ENCODE data around the gene CCT3.

CCT3 gene

GRCh38 chr1:156320560-156320959 lies 17.5 kb downstream of the CCT3 start:
- DNase-seq = no peak

DNA sequence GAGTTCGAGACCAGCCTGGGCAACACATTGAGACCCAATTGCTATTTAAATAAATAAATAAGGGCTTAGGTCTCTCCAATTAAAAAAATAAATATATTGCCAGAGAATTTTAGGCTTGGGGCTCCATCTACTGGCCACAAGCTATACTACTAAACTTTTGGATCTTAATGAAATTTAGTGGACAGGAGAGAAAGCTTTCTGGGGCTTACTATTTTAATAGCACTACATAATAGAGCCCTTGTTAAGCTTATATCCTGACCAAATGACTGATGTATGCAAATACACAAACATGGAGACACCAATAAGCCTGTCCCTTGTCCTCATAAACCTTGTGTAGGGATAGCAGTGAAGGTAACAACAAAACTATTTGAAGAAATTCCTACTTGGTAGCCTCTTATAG lies 18.4 kb downstream of the CCT3 start:
- peak in 1 of 2 experiments; percentile 15 for DNase-seq

GRCh38 chr1:156316909-156317308 lies 21.2 kb downstream of the CCT3 start:
- no peak for DNase-seq

DNA sequence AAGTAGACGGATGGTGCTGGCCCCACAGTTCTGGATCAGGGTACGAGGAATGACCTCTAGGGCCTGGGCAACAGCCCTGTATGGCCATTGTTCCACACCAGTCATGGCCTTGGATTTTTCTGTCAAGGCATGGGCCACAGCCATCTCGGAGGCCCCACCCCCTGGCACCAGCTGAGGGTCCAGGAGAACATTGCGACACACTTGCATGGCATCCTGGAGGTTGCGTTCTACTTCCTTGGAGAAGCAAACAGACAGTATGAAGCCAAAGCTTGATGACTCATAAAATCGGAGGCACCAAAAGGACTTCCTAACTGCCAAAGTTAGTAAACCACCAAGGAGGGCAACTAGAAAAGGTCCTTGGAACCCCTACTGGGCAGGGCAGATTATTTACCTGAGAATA lies 27.1 kb downstream of the CCT3 start:
- no peak for DNase-seq

DNA sequence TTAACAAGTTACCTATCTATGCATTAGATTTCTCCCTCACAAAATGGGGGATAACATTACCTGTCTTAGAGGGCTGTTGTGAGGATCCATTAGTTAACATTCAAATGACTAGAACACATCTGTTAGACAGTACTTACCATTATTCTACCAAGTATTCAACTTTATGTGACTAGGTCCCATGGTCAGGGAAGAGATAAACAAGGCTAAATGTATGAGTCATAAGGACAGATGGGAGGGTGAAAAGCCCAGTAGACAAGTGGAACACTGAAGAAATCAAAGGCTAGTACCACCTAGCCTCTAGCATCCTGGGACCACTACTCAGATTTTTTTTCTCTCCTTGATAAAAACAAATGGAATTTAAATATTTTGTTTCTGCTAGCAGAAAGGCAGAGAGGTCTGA lies 30.0 kb downstream of the CCT3 start:
- DNase-seq = no peak

DNA sequence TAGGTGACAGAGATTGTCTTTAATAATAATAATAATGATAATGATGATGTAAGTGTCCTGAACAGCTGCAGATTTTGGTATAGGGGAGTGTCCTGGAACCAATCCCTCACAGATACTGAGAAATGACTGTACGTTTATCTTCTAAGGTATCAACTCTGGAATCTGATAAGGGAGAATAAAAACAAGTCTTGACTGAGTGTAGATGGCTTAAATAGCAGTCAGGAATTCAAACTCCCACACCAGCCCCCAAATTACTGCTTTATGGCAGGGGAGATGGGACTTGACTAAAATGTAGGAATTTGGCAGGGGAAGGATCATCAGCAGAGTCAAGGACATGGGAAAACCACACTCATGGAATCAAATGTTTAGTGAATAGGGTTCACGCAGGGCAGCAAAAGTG lies 32.9 kb downstream of the CCT3 start:
- DNase-seq = no peak

DNA sequence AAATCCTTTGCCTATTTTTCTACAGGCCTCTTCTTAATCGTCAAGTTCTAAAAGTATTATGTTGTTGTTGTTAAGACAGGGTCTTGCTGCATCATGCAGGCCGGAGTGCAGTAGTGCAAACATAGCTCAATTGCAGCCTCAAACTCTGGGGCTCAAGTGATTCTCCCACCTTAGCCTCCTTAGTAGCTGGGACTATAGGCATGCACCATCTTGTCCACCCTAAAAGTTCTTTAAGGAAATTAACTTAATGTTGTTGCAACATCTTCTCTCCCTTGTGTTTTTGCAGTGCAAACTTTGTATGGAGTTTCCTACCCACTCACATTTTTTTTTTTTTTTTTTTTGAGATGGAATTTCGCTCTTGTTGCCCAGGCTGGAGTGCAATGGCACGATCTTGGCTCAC lies 34.9 kb downstream of the CCT3 start:
- DNase-seq = no peak

GRCh38 chr1:156298852-156299357 lies 39.2 kb downstream of the CCT3 start, which contains the start of gene VHLL:
VHLL (minus strand) TSS chr1:156299307; CDS start chr1:156299189, 118 bp downstream.
- no peak for DNase-seq

DNA sequence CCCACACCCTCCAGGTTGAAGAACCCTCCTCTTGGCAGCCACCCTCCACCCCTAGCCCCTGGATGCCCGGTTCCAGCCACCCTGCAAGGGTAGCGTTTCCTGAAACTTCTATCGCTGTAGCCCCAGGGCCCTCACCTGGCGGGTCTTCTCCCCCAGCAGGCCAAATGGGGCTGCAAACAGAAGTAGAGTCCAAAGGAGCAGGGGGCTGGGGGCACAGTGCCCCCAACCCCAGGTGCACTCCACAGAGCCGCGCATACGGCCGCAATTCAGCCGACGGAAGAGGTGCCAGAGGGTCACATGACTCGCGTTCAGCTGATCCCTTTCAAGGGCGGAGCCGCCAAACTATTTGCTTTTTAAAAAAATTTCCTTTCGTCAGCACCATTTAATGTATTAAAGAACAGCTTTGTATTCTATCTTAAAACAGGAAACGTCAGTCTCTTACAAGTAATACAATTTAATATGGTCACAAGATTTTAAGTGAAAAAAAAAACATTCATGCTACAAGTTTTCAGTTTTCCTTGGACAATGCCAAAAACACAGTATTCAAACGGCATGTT lies 42.6 kb downstream of the CCT3 start, which contains the start of gene GLMP:
TSS of gene GLMP (minus strand) at position 289 of the 557 bp plus-strand sequence. CDS start at position 255, 34 bp downstream.
- peak in 1 of 2 experiments; percentile 45 for DNase-seq

DNA sequence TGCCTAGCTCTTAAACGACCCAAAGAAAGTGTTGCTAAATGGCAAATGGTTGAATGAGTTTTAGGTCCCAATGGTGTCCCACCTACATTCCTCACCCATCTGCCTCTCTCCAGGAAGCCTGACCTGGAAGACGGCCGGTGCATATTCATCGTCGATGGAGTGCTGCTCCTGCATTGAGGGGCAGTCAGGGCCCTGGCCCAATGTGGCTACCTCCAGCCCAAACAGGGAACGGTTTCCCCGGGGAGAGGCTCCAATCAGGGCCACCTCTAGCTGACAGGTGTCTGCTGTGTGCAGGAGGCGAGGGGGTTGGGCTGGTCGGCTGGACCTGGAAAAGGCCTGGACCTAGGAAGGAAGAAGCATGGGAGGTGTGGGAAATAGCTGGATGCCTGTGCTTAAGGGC lies 44.2 kb downstream of the CCT3 start:
- no peak for DNase-seq

DNA sequence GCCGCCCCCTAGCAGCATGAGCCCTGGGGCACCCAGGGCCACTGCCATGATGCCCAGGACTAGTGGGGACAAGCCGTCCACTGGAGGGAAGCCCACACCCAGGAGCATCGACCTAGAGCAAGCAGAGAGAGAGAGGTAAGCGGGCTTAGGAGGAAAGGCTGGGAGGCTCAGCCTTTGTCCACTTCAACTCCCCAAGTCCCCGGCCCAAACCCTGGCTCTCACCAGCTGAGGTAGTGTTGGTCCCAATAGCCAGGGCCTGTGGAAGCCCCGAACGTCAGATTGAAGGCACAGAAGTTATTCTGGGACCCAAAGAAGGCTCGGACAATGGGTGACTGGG lies 45.0 kb downstream of the CCT3 start:
- DNase-seq = no peak

DNA sequence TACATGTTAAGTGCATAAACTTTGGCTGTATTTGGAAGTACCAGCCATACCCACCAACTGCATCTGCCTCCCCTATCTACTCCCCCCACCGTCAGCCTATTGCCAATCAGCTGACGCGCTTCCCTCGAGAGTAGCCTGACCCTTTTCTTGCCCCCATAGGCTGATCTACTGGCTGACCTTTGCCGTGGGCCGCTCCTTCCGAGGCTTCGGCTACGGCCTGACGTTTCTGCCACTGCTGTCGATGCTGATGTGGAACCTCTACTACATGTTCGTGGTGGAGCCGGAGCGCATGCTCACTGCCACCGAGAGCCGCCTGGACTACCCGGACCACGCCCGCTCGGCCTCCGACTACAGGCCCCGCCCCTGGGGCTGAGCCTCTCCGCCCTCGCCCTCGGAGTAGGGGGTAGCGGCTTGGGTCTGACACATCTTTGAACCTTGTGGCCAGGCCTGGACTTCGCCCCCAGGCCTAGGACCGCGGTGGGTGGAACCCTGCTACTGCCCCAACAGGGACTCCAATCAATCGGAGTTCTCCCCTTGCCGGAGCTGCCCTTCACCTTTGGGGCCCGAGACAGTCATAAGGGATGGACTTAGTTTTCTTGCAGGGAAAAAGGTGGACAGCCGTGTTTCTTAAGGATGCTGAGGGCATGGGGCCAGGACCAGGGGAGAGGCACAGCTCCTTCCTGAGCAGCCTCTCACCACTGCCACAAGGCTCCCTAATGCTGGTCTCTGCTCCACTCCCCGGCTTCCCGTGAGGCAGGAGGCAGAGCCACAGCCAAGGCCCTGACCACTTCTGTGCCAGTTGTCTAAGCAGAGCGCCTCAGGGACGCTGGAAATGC lies 46.6 kb downstream of the CCT3 start:
- no peak for DNase-seq

DNA sequence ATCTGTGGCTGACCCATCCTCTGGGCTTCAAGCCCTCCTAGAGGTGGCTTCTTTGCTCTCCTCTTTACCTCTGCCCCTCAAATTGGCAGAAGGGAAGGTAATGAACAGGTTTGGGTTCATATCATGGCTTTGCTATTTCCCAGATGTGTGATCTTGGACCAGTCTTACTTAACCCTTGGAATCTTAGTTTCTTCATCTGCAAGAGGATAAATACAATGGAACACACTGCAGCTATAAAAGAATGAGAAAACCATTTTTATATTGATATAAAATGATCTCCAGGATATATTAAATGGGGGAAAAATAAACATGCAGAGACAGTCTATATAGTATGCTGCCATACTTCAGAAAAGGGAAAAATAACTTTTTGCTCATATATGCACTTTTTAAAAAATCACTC lies 48.2 kb downstream of the CCT3 start:
- no peak for DNase-seq

GRCh38 chr1:156286061-156286460 lies 52.0 kb downstream of the CCT3 start:
- DNase-seq = no peak

GRCh38 chr1:156285437-156285836 lies 52.7 kb downstream of the CCT3 start:
- DNase-seq = no peak

GRCh38 chr1:156284757-156285156 lies 53.3 kb downstream of the CCT3 start:
- DNase-seq = no peak

GRCh38 chr1:156284112-156284511 lies 54.0 kb downstream of the CCT3 start, which contains the start of gene TMEM79:
TMEM79 (plus strand) TSS chr1:156284325; CDS start chr1:156285227, 902 bp downstream.
- no peak for DNase-seq

GRCh38 chr1:156283521-156283920 lies 54.6 kb downstream of the CCT3 start:
- no peak for DNase-seq

DNA sequence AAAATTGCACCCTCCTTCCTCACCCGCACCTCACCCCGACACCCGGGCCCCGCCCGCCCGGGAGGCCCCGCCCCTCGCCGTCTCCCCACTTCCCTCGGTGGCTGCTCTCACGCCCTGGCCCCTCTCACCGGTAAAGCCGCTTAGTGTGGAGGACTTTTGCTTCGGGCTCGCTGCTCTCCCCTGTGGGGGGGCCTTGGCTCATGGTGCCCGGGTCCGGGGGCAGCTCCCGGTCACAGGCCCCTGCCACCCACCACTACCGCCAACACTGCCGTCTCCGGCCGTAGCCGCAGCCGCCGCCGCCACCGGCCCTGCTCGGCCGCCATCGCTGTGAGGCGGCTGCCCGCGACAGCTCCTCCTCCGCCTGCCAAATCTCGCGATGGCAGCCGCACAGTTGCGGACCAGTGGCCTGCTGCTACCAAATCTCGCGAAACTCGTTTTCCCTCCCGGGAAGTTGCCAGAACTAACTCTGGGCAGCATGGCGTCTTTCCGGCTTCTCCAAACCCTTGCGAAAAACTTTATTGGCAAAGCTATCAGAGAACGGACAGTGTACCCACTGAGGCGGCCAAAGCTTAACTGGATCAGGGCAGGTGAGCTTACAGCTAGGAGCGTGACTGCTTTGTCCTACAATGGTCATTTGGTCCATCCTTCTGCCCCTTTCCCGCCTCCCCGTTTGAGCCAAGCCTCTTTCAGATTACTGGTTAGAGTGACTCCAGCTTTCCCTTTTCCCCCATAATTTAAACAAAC lies 55.4 kb downstream of the CCT3 start, which contains the start of gene SMG5:
TSS of gene SMG5 (minus strand) at position 347 of the 744 bp plus-strand sequence. CDS start at position 202, 145 bp downstream.
- DNase-seq = peak; percentile 69 to 92

- DNase-seq = peak in 1 of 2 experiments; percentile 34
These were observed 56.2 kb downstream of the CCT3 start for GRCh38 chr1:156281693-156282478.

DNA sequence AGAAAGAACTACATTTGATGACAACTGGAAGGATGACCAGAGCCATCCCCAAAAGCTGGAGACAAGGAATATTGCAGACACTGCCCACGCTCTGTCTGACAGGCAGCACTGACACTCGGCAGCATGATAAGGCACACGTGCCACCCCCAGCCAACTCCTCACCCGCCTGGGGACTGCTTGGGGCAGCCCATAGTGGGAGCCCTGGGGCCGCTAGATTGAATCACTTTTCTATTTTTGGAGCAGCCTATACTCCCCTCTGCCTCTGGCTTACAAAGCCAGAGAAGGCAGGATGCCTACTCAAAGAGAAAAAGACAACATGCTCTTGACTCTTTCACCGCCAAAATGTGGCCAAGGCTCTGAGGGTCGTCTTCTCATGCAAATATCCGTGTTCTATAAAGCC lies 56.8 kb downstream of the CCT3 start:
- DNase-seq = no peak

GRCh38 chr1:156279837-156280236 lies 58.3 kb downstream of the CCT3 start:
- no peak for DNase-seq
